Fibroblast of gingiva (primary cell): ENCODE data around the gene PER3.

Experiments
- DNase-seq: peaks from one replicate; pipeline ENCODE4 v3.0.0-alpha.2; 2011; ENCODE audit warnings: low read depth

The PER3 gene

GRCh38 chr1:7783826-7784491 is at the start of gene PER3:
Gene PER3, plus strand, starts transcription at chr1:7784291. Its CDS starts 587 bp downstream, at chr1:7784878.
- DNase-seq = peak; percentile 94

GRCh38 chr1:7738044-7738443 is 46.0 kb upstream of the PER3 start:
- no peak for DNase-seq

GRCh38 chr1:7743346-7743745 is 40.7 kb upstream of the PER3 start:
- peak; percentile 58 for DNase-seq

GRCh38 chr1:7744882-7745281 is 39.2 kb upstream of the PER3 start:
- DNase-seq = no peak

- DNase-seq = no peak
These were observed 38.3 kb upstream of the PER3 start for GRCh38 chr1:7745783-7746182.

GRCh38 chr1:7747605-7748004 is 36.5 kb upstream of the PER3 start:
- DNase-seq = no peak

GRCh38 chr1:7749126-7749525 is 35.0 kb upstream of the PER3 start:
- DNase-seq = no peak

GRCh38 chr1:7751174-7751573 is 32.9 kb upstream of the PER3 start:
- no peak for DNase-seq

- DNase-seq = peak; percentile 57
These were observed 31.3 kb upstream of the PER3 start for GRCh38 chr1:7752512-7753417.

- DNase-seq = no peak
These were observed 30.4 kb upstream of the PER3 start for GRCh38 chr1:7753641-7754040.

- DNase-seq = no peak
These were observed 29.9 kb upstream of the PER3 start for GRCh38 chr1:7754234-7754633.

GRCh38 chr1:7755448-7755847 is 28.6 kb upstream of the PER3 start:
- no peak for DNase-seq

- DNase-seq = no peak
These were observed 23.8 kb upstream of the PER3 start for GRCh38 chr1:7760245-7760644.

- no peak for DNase-seq
These were observed 23.0 kb upstream of the PER3 start for GRCh38 chr1:7761103-7761502.

- DNase-seq = no peak
These were observed 16.9 kb upstream of the PER3 start for GRCh38 chr1:7767176-7767575.

- no peak for DNase-seq
These were observed 15.5 kb upstream of the PER3 start for GRCh38 chr1:7768583-7768982.

- DNase-seq = no peak
These were observed 14.2 kb upstream of the PER3 start for GRCh38 chr1:7769673-7770412.

- DNase-seq = no peak
These were observed 13.5 kb upstream of the PER3 start for GRCh38 chr1:7770669-7770996.

- DNase-seq = peak; percentile 83
These were observed 12.9 kb upstream of the PER3 start, which contains the start of gene VAMP3 for GRCh38 chr1:7770997-7771822. Gene VAMP3, plus strand, starts transcription at chr1:7771296. Its CDS starts 88 bp downstream, at chr1:7771384.

GRCh38 chr1:7771823-7772299 is 12.2 kb upstream of the PER3 start:
- DNase-seq = no peak

- DNase-seq = no peak
These were observed 6.5 kb upstream of the PER3 start for GRCh38 chr1:7777591-7777990.
